WTC11 (cell line): ENCODE measurements around the gene DYSF. TPM values are rescaled to one million over a fixed set of nuclear protein-coding genes. Genes with fewer than 3 reads are reported as not detected.

ENCODE experiments used
- ATAC-seq: fragments of 200-7000 bp; cut with Tn5 transposase; 2 replicates; pipeline ENCODE4 v1.10.0; 2021; ENCODE audit warnings: mild to moderate bottlenecking, moderate library complexity
- CTCF ChIA-PET: fragments of 300-600 bp; sonication (Branson Sonifier 250); formaldehyde crosslinking; loops from one replicate; lab custom pipeline; 2021; ENCODE audit warnings: antibody characterized with exemption; lab: Charles Lee
- POLR2A ChIA-PET: fragments of 350-600 bp; sonication (Branson Sonifier 250); formaldehyde crosslinking; loops from one replicate; lab custom pipeline; 2021; ENCODE audit warnings: antibody characterized with exemption; lab: Charles Lee
- DNase-seq: peaks from one replicate; pipeline ENCODE4 v3.0.0; 2021; ENCODE audit warnings: low spot score
- H3K27ac Mint-ChIP-seq: 2 replicates; pipeline ENCODE4 v1.8.0; 2021; ENCODE audit warnings: mixed read lengths
- H3K27me3 Mint-ChIP-seq: 2 replicates; pipeline ENCODE4 v1.8.0; 2021; ENCODE audit warnings: low read depth, mild to moderate bottlenecking, moderate library complexity, mixed read lengths
- H3K36me3 Mint-ChIP-seq: 2 replicates; pipeline ENCODE4 v1.8.0; 2021; ENCODE audit warnings: mixed read lengths
- H3K4me1 Mint-ChIP-seq: 2 replicates; pipeline ENCODE4 v1.8.0; 2022; ENCODE audit warnings: mixed read lengths
- H3K4me3 Mint-ChIP-seq: 2 replicates; pipeline ENCODE4 v1.8.0; 2021; ENCODE audit warnings: mild to moderate bottlenecking, moderate library complexity, mixed read lengths
- H3K9me3 Mint-ChIP-seq: 2 replicates; pipeline ENCODE4 v1.8.0; 2021; ENCODE audit warnings: mixed read lengths
- E2F4 ChIP-seq: sonication (generic); formaldehyde crosslinking; IDR thresholded peaks from 2 replicates; pipeline ENCODE4 v1.8.1; 2022; ENCODE audit warnings: low read depth, mild to moderate bottlenecking, moderate library complexity, missing genetic modification reagents, borderline replicate concordance
- ELF4 ChIP-seq: sonication (generic); formaldehyde crosslinking; IDR thresholded peaks from 2 replicates; pipeline ENCODE4 v1.8.1; 2022; ENCODE audit warnings: low read depth, mild to moderate bottlenecking, moderate library complexity, missing genetic modification reagents
- EMX1 ChIP-seq: fragments of 250-450 bp; sonication (Bioruptor Pico); IDR thresholded peaks from 2 replicates; pipeline ENCODE4 v1.8.0; 2021; ENCODE audit warnings: mild to moderate bottlenecking
- FOXJ3 ChIP-seq: sonication (generic); formaldehyde crosslinking; IDR thresholded peaks from 2 replicates; pipeline ENCODE4 v1.9.0; 2021; ENCODE audit warnings: missing genetic modification reagents, mild to moderate bottlenecking, borderline replicate concordance
- FOXP1 ChIP-seq: sonication (generic); formaldehyde crosslinking; IDR thresholded peaks from 2 replicates; pipeline ENCODE4 v1.8.0; 2022; ENCODE audit warnings: missing genetic modification reagents, mild to moderate bottlenecking, moderate library complexity, borderline replicate concordance
- HMGA2 ChIP-seq: fragments of 250-450 bp; sonication (Bioruptor Pico); IDR thresholded peaks from 2 replicates; pipeline ENCODE4 v1.4.0; 2021; ENCODE audit warnings: mild to moderate bottlenecking, moderate library complexity
- IRF2 ChIP-seq: sonication (generic); formaldehyde crosslinking; IDR thresholded peaks from 2 replicates; pipeline ENCODE4 v1.8.0; 2022; ENCODE audit warnings: low read depth, missing genetic modification reagents, borderline replicate concordance
- JUN ChIP-seq: sonication (generic); formaldehyde crosslinking; IDR thresholded peaks from 2 replicates; pipeline ENCODE4 v1.8.0; 2023; ENCODE audit warnings: mild to moderate bottlenecking, missing genetic modification reagents
- NFATC4 ChIP-seq: fragments of 250-450 bp; sonication (Bioruptor Pico); IDR thresholded peaks from 2 replicates; pipeline ENCODE4 v1.9.0; 2021; ENCODE audit warnings: mild to moderate bottlenecking
- NR2C2 ChIP-seq: sonication (generic); formaldehyde crosslinking; IDR thresholded peaks from 2 replicates; pipeline ENCODE4 v1.8.0; 2022; ENCODE audit warnings: mild to moderate bottlenecking, missing genetic modification reagents
- RORB ChIP-seq: fragments of 250-450 bp; sonication (Bioruptor Pico); IDR thresholded peaks from 2 replicates; pipeline ENCODE4 v1.9.0; 2021; ENCODE audit warnings: mild to moderate bottlenecking
- SP1 ChIP-seq: sonication (generic); formaldehyde crosslinking; conservative IDR thresholded peaks from 2 replicates; pipeline ENCODE4 v1.8.1; 2022; ENCODE audit warnings: missing genetic modification reagents
- ZNF232 ChIP-seq: sonication (generic); formaldehyde crosslinking; IDR thresholded peaks from 2 replicates; pipeline ENCODE4 v1.8.0; 2022; ENCODE audit warnings: mild to moderate bottlenecking, missing genetic modification reagents
- ZNF317 ChIP-seq: sonication (generic); formaldehyde crosslinking; IDR thresholded peaks from 2 replicates; pipeline ENCODE4 v1.8.1; 2023; ENCODE audit warnings: low read depth, mild to moderate bottlenecking, moderate library complexity, missing genetic modification reagents, borderline replicate concordance
- total RNA-seq: library from RNA; stranded (reverse); gene quantifications from 3 replicates; pipeline ENCODE4 v1.2.3, GENCODE V29; 2021
- TF ChIP-seq, protein P1 (sequence below): sonication (generic); formaldehyde crosslinking; conservative IDR thresholded peaks from 2 replicates; pipeline ENCODE4 v1.8.1; 2023; ENCODE audit warnings: mild to moderate bottlenecking, low read depth, missing genetic modification reagents, moderate library complexity
- TF ChIP-seq, protein P2 (sequence below): sonication (generic); formaldehyde crosslinking; conservative IDR thresholded peaks from 2 replicates; pipeline ENCODE4 v1.8.1; 2022; ENCODE audit warnings: mild to moderate bottlenecking, missing genetic modification reagents
- TF ChIP-seq, protein P3 (sequence below): sonication (generic); formaldehyde crosslinking; IDR thresholded peaks from 2 replicates; pipeline ENCODE4 v1.8.0; 2022; ENCODE audit warnings: mild to moderate bottlenecking, missing genetic modification reagents
- TF ChIP-seq, protein P4 (sequence below): sonication (generic); formaldehyde crosslinking; IDR thresholded peaks from 2 replicates; pipeline ENCODE4 v1.8.1; 2023; ENCODE audit warnings: mild to moderate bottlenecking, missing genetic modification reagents, moderate library complexity

DYSF gene
- total RNA-seq, 1 experiment from 2014 or later, result 14.8 TPM

DNA sequence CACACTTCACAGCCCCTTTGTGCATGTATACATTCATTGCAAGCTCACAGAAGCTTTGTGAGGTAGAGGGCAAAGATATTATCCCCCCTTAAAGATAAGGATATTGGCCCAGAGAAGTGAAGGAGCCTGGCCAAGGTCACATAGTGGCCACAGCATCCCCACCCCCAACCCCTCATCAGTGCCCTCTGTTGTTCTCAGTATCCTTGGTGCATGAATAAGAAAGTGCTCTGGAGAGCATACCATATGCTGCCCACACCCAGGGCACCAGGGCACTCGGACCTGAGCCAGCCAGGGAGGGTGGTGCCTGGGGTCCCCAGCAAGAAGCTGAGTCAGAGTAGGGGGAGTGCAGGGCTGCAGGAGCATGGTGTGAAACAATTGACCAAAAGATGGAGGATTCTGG, 3.3 kb downstream of the DYSF start:
- Mint-ChIP-seq H3K4me1 (peaks cover 70% of the 10 kb centered on the region), H3K9me3 (no peaks in the 10 kb centered on the region), H3K27ac (peak overlapping the region; percentile 96)
- TF ChIP-seq FOXJ3, result no peak
- TF ChIP-seq, protein P1, sequence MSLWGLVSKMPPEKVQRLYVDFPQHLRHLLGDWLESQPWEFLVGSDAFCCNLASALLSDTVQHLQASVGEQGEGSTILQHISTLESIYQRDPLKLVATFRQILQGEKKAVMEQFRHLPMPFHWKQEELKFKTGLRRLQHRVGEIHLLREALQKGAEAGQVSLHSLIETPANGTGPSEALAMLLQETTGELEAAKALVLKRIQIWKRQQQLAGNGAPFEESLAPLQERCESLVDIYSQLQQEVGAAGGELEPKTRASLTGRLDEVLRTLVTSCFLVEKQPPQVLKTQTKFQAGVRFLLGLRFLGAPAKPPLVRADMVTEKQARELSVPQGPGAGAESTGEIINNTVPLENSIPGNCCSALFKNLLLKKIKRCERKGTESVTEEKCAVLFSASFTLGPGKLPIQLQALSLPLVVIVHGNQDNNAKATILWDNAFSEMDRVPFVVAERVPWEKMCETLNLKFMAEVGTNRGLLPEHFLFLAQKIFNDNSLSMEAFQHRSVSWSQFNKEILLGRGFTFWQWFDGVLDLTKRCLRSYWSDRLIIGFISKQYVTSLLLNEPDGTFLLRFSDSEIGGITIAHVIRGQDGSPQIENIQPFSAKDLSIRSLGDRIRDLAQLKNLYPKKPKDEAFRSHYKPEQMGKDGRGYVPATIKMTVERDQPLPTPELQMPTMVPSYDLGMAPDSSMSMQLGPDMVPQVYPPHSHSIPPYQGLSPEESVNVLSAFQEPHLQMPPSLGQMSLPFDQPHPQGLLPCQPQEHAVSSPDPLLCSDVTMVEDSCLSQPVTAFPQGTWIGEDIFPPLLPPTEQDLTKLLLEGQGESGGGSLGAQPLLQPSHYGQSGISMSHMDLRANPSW (CRISPR knock-in tag), result no peak
- TF ChIP-seq ELF4 (CRISPR knock-in tag), result no peak
- TF ChIP-seq EMX1 (CRISPR knock-in tag), result no peak
- TF ChIP-seq NFATC4 (CRISPR knock-in tag), result no peak
- TF ChIP-seq, protein P2, sequence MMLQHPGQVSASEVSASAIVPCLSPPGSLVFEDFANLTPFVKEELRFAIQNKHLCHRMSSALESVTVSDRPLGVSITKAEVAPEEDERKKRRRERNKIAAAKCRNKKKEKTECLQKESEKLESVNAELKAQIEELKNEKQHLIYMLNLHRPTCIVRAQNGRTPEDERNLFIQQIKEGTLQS, result no peak
- no peak for TF ChIP-seq ZNF232 (CRISPR knock-in tag)
- TF ChIP-seq RORB, result no peak
- TF ChIP-seq SP1, result no peak
- no peak for TF ChIP-seq ZNF317 (CRISPR knock-in tag)
- TF ChIP-seq, protein P3, sequence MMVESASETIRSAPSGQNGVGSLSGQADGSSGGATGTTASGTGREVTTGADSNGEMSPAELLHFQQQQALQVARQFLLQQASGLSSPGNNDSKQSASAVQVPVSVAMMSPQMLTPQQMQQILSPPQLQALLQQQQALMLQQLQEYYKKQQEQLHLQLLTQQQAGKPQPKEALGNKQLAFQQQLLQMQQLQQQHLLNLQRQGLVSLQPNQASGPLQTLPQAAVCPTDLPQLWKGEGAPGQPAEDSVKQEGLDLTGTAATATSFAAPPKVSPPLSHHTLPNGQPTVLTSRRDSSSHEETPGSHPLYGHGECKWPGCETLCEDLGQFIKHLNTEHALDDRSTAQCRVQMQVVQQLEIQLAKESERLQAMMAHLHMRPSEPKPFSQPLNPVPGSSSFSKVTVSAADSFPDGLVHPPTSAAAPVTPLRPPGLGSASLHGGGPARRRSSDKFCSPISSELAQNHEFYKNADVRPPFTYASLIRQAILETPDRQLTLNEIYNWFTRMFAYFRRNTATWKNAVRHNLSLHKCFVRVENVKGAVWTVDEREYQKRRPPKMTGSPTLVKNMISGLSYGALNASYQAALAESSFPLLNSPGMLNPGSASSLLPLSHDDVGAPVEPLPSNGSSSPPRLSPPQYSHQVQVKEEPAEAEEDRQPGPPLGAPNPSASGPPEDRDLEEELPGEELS (CRISPR knock-in tag), result no peak
- no peak for TF ChIP-seq NR2C2
- TF ChIP-seq, all 79 proteins: peak for 0
- Mint-ChIP-seq H3K4me3 (peak overlapping the region; percentile 38), H3K27me3 (peaks cover 58% of the 10 kb centered on the region), H3K36me3 (peaks cover 3% of the 10 kb centered on the region; the same call in 1 of the 2 replicates)
- no peak for DNase-seq
- POLR2A ChIA-PET, result no interaction called here
- ATAC-seq, result no peak
- CTCF ChIA-PET, result interaction anchor here (1.1 to 10.2 kb wide), 7 partner anchors 8 to 302 kb away, joined by 4 to 108 read pairs (median 8); partner anchors contain the start of gene PAIP2B

- CTCF ChIA-PET, result interaction anchor here (1.2 to 10.2 kb wide), 3 partner anchors 8 to 53 kb away, joined by 3 to 108 read pairs (median 3); no protein-coding TSS in a partner anchor
- H3K36me3 Mint-ChIP-seq, result peaks cover 3% of the 10 kb centered on the region; the same call in 1 of the 2 replicates
- POLR2A ChIA-PET, result no interaction called here
- TF ChIP-seq, protein P4, sequence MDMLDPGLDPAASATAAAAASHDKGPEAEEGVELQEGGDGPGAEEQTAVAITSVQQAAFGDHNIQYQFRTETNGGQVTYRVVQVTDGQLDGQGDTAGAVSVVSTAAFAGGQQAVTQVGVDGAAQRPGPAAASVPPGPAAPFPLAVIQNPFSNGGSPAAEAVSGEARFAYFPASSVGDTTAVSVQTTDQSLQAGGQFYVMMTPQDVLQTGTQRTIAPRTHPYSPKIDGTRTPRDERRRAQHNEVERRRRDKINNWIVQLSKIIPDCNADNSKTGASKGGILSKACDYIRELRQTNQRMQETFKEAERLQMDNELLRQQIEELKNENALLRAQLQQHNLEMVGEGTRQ, result no peak
- TF ChIP-seq JUN (CRISPR knock-in tag) (no peak), IRF2 (CRISPR knock-in tag) (no peak), E2F4 (no peak), FOXP1 (CRISPR knock-in tag) (no peak), HMGA2 (CRISPR knock-in tag) (no peak)
- ATAC-seq (no peak), DNase-seq (no peak)
- no peaks in the 10 kb centered on the region for H3K9me3 Mint-ChIP-seq
- peaks cover 51% of the 10 kb centered on the region for H3K27me3 Mint-ChIP-seq
- no peak overlapping the region for H3K27ac Mint-ChIP-seq
- H3K4me1 Mint-ChIP-seq, result peaks cover 64% of the 10 kb centered on the region
- no peak overlapping the region for H3K4me3 Mint-ChIP-seq
Measured at GRCh38 chr2:71457123-71457915, 4.0 kb downstream of the DYSF start.
